Prostate gland (tissue), 2 donors: Measurements from ENCODE around the gene TCF7L1.

ENCODE experiments used
- CTCF ChIP-seq, 4 experiments: fragments of 200-600 bp in 2 of 4; fragments of 450-650 bp in 2 of 4; sonication (generic) in 2 of 4; IDR thresholded peaks; 1 replicate in 3 of 4; 2 replicates in 1 of 4; pipeline ENCODE4 v1.5.1; 2016 to 2019; ENCODE audit warnings: antibody characterized with exemption in 4 of 4, mild to moderate bottlenecking in 2 of 4, moderate library complexity in 2 of 4
- POLR2A ChIP-seq: fragments of 450-650 bp; IDR thresholded peaks from one replicate; pipeline ENCODE4 v1.6.1; 2016; ENCODE audit warnings: antibody characterized with exemption, mild to moderate bottlenecking
- POLR2AphosphoS5 ChIP-seq: sonication (generic); formaldehyde crosslinking; IDR thresholded peaks from one replicate; pipeline ENCODE4 v1.6.1; 2017; ENCODE audit warnings: antibody characterized with exemption

- no peak for TF ChIP-seq CTCF (IDR thresholded peaks at IDR 0.05)
- TF ChIP-seq POLR2A: no peak
- no peak for TF ChIP-seq POLR2AphosphoS5
Measured at GRCh38 chr2:85314884-85315242, 181.7 kb downstream of the TCF7L1 start.
